ENCODE measurements around the gene OTOA.

The OTOA gene

GRCh38 chr16:21663889-21664647 lies at the start of gene OTOA:
Gene OTOA, plus strand, starts transcription at chr16:21663968. Its CDS starts 14,547 bp downstream, at chr16:21678515.
- H3K4me3 ChIP-seq (ENCODE audit: low read depth, low read length) = no peak within 1 kb of the TSS
- no peak for DNase-seq (ENCODE audit: low read depth)
- TF ChIP-seq CTCF (IDR thresholded peaks at IDR 0.05; ENCODE audit: low read depth, low read length, missing control alignments) = no peak

GRCh38 chr16:21614896-21615295 lies 48.9 kb upstream of the OTOA start:
- no peak overlapping the region for H3K4me3 ChIP-seq (ENCODE audit: low read depth, low read length)
- peak; percentile 28 for TF ChIP-seq CTCF (IDR thresholded peaks at IDR 0.05; ENCODE audit: low read depth, low read length, missing control alignments)
- DNase-seq (ENCODE audit: low read depth) = no peak

- no peak overlapping the region for H3K4me3 ChIP-seq (ENCODE audit: low read depth, low read length)
- TF ChIP-seq CTCF (IDR thresholded peaks at IDR 0.05; ENCODE audit: low read depth, low read length, missing control alignments) = no peak
- DNase-seq (ENCODE audit: low read depth) = no peak
Measured at GRCh38 chr16:21617607-21618006, 46.2 kb upstream of the OTOA start.

GRCh38 chr16:21618281-21618680 lies 45.5 kb upstream of the OTOA start:
- no peak overlapping the region for H3K4me3 ChIP-seq (ENCODE audit: low read depth, low read length)
- TF ChIP-seq CTCF (IDR thresholded peaks at IDR 0.05; ENCODE audit: low read depth, low read length, missing control alignments) = no peak
- no peak for DNase-seq (ENCODE audit: low read depth)

- no peak for DNase-seq (ENCODE audit: low read depth)
- H3K4me3 ChIP-seq (ENCODE audit: low read depth, low read length) = no peak overlapping the region
- no peak for TF ChIP-seq CTCF (IDR thresholded peaks at IDR 0.05; ENCODE audit: low read depth, low read length, missing control alignments)
Measured at GRCh38 chr16:21619765-21620425, 43.9 kb upstream of the OTOA start.

- DNase-seq (ENCODE audit: low read depth) = no peak
- no peak overlapping the region for H3K4me3 ChIP-seq (ENCODE audit: low read depth, low read length)
- TF ChIP-seq CTCF (IDR thresholded peaks at IDR 0.05; ENCODE audit: low read depth, low read length, missing control alignments) = no peak
Measured at GRCh38 chr16:21620592-21620991, 43.2 kb upstream of the OTOA start.

Data from GM12864 (cell line).